HG03439 (cell line): ENCODE measurements around the gene SUPT20HL1.

ENCODE experiments used
- ATAC-seq: cut with Tn5 transposase; IDR thresholded peaks from one replicate; pipeline ENCODE4 v1.9.1; 2021; ENCODE audit warnings: mild to moderate bottlenecking, moderate library complexity; ENCODE audit not compliant: unreplicated experiment

Gene SUPT20HL1

GRCh38 chrX:24396236-24396930 lies 35.9 kb downstream of the SUPT20HL1 start:
- no peak for ATAC-seq

GRCh38 chrX:24396931-24397279 lies 36.5 kb downstream of the SUPT20HL1 start:
- no peak for ATAC-seq

GRCh38 chrX:24398766-24399165 lies 38.3 kb downstream of the SUPT20HL1 start:
- no peak for ATAC-seq

- ATAC-seq: no peak
Measured at GRCh38 chrX:24399550-24399949, 39.1 kb downstream of the SUPT20HL1 start.

GRCh38 chrX:24405959-24406358 lies 45.5 kb downstream of the SUPT20HL1 start:
- ATAC-seq: no peak
